NCI-H2227 (cell line): ENCODE results near the gene GALNTL6.
"Not testable (repeated sequence)": the region's sequence is repeated elsewhere in the genome, so short reads cannot be mapped to it uniquely, and the experiment has no call there.

ENCODE experiments used
- DNase-seq: peaks from one replicate; lab custom pipeline; 2025; ENCODE audit not compliant: unreplicated experiment; lab: John Stamatoyannopoulos, UW

GALNTL6 gene

DNA sequence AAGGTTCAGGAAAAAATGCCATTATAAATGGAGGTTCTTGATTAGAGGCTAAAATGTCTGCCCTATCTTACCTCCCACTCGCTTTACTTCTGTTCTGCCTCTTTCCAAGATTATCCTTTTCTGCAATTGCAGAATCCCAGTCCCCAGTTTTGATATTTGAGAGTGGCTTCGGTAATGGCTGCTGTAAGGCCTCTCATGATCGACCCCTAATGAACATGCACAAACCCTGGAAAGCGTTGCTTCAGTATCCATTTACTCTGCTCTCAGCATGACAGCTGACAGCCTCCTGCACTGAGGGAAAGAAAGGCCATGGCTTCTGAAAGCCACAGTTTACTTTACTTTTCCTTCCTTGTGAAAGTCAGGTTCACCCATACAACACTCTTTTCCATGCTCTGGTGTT lies 1030.0 kb downstream of the GALNTL6 start:
- DNase-seq, result no peak

DNA sequence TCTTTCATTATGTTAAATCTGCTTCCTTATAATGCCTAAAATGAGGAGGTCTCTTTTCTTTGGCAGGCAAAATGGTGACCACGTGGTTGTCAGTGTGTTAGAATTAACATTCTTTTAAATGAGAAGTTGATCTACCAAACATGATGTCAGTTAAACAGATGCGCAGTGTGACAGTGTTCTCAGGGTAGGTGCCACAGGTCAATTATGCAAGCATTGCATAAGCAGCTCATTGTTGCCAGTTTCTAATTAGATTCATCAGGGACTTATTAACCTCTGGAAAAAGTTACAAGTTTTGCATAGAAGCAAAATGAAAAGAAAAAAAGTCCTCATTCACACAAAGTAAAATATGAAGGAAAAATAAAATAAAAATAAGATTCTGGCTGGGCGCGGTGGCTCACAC lies 1031.4 kb downstream of the GALNTL6 start:
- no peak for DNase-seq

GRCh38 chr4:172845281-172845680 lies 1032.1 kb downstream of the GALNTL6 start:
- DNase-seq, result no peak

DNA sequence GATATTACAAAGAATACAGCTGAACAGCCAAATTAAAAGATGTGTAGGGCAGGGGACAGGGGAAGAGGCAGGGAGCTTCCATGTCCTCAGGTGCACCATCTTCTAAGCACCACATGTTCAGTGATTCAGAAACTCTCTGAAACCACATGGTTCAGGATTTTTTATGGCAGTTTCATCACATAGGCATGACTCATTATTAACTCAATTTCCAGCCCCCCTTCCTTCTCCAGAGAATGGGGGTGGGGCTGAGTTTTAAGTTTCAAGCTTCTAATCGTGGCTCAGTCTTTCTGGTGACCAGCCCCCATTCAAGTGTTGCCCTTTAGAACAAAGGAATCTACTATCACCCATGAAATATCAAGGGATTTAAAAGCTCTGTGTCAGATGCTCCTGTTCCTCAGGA lies 1037.6 kb downstream of the GALNTL6 start:
- DNase-seq, result no peak

- DNase-seq, result no peak
These were observed 1038.3 kb downstream of the GALNTL6 start for GRCh38 chr4:172851534-172851933.

DNA sequence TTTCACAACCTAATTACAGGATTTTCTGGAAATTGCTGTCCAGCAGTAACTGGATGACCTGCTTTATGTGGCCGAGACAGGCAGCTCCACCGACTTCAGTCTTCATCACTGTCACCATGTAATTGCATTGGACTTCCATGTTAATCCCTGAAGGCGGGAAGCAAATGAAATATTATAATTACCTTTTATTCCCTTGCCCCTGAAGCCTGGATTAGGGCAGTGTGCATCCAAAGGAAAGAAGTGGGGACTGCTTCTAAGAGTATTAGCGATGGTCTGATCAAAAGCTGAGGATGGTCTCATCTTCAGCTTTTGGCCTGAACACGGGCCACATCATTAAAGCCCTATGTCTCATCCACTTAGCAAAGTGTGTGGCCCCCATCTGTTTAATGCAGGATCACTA lies 1043.8 kb downstream of the GALNTL6 start:
- no peak for DNase-seq

- DNase-seq, result no peak
These were observed 1045.6 kb downstream of the GALNTL6 start for GRCh38 chr4:172858731-172859230.

GRCh38 chr4:172865103-172865502 lies 1051.9 kb downstream of the GALNTL6 start:
- DNase-seq, result no peak

DNA sequence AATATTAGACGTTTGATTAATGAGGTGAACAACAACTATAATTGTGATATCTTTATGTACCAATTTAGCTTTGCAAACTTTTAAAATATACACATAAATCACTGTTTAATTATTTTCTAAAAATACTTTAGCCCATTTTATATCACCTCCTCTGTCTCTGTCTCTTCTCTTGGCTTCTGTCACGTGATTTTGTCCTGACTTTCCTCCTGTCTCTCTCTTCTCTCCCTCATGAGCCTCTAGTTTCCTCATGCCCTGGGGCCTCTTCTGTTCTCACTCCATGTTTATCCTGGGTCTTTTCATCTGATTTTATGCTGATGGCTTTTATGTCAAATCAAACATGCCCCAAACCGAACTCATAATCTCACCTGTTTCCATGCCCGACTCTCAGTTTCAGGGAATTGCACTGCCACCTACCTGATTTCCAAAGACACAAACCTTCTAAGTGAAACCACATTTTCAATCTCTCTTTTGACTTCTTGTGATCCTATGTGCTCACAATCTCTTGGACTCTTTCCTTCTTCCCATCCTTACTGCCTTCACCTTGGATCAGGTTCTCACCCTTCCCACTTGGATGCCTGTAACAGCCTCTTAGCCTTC lies 1052.4 kb downstream of the GALNTL6 start:
- no peak for DNase-seq

- no peak for DNase-seq
These were observed 1053.2 kb downstream of the GALNTL6 start for GRCh38 chr4:172866421-172866820.

GRCh38 chr4:172867835-172868234 lies 1054.6 kb downstream of the GALNTL6 start:
- no peak for DNase-seq

- no peak for DNase-seq
These were observed 1055.1 kb downstream of the GALNTL6 start for GRCh38 chr4:172868271-172868670.

DNA sequence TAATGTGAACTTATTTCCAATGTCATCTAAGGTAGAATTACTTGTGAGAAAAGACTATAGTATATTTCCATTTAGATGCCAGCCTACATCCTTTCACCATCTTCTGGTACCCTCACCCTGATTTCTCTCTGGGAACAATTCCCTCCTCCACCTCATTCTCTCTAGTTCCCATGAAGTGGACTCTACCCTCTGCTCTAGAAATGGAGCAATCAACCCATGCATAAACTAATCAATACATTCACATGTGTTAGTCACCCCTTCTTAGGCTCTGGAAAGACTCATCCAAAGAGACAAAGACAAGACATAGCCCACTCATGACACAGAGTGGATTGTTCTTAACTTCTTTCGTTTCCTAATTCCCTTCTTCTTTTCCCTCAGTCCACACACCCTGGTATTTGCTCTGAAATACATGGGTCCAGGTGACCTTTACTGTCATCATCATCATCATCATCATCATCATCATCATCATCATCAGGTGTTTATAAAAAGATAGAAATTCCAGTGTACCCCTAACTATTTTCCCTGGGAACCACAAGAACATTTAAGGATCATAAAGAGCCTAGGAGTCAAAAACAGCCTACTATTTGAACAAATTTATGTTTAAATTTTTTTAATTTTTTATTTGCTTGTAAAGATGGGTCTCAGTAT lies 1056.5 kb downstream of the GALNTL6 start:
- no peak for DNase-seq

DNA sequence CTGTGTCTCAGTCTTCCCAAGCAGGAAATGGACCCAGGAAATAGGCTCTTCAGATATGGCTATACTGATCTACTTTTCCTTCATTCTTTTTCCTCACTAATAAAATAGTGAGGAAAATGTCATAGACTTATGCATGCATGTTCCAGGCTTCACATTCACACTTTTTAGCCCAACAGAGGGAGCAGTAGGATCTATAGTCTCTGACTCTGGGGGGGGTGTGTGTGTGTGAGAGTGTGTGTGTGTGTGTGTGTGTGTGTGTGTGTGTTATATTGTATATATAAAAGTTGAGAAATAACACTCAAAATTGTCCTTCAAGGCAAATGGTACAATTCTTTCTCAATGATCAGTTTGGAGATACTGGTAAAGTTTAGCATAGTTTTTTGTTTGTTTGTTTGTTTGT lies 1058.2 kb downstream of the GALNTL6 start:
- DNase-seq, result no peak

- no peak for DNase-seq
These were observed 1061.7 kb downstream of the GALNTL6 start for GRCh38 chr4:172874944-172875343.

- no peak for DNase-seq
These were observed 1063.2 kb downstream of the GALNTL6 start for GRCh38 chr4:172876394-172876793.

GRCh38 chr4:172881645-172882044 lies 1068.4 kb downstream of the GALNTL6 start:
- no peak for DNase-seq

GRCh38 chr4:172887358-172887757 lies 1074.2 kb downstream of the GALNTL6 start:
- DNase-seq, result not testable (repeated sequence)

DNA sequence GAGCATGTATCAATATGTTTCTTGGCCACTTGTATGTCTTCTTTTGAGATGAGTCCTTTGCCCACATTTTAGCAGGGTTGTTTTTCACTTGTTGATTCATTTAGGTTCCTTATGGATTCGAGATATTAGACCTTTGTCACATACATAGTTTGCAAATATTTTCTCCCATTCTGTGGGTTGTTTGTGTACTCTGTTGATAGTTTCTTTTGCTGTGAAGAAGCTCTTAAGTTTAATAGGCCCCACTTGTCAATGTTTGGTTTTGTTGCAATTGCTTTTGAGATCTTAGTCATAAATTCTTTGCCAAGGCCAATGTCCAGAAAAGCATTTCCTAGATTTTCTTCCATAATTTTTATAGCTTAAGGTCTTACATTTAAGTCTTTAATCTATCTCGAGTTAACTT lies 1074.8 kb downstream of the GALNTL6 start:
- no peak for DNase-seq

DNA sequence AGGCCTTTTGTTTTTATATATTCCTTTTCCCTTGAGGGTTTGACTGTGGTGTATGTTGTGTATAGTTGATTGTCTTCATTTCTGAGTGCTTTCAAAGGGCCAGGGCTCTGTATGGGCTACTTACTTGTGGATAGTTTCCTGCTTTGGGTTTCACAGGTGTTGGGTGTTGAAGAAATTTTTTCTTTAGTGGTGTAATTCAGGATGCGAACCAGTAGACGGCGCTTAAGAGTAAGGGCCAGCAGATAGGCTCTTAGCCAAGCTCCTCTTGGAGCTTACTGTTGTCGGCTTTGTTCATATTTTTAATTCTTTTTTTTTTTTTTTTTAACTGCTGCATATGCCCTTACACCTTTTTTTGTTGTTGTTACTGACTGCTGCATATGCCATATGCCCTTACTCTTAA lies 1079.1 kb downstream of the GALNTL6 start:
- no peak for DNase-seq

- DNase-seq, result no peak
These were observed 1082.5 kb downstream of the GALNTL6 start for GRCh38 chr4:172895699-172896098.

DNA sequence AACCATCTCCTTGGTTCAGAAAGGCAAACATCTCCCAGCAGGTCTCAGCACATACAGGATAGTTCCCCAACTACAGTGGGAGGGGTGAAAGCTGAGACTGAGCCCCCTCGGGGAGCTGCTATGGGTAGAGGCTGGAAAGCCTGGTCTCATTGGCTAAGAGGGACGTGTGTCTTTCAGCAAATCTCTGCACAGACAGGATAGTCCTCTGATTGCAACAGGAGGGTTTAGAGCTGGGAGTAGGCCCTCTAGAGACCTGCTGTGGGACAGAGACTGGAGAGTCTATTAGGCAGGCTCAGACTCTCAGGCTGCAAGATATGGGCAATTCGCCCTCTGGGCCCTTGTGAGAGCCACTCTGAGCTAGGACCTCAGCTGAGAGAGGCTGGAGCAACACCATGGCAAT lies 1083.8 kb downstream of the GALNTL6 start:
- DNase-seq, result no peak

DNA sequence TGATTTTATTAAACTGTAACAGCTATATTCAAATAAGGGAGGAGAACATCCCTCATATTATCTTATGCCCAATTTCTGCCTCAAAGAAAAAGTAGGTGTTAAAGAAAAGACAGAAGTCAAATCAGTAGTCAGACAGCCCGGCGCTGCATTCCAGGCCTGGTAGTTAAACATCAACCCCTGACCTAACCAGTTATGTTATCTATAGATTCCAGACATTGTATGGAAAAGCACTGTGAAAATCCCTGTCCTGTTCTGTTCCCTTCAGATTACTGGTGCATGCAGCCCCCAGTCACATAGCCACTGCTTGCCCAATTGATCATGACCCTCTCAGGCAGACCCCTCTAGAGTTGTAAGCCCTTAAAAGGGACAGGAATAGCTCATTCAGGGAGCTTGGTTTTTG lies 1085.5 kb downstream of the GALNTL6 start:
- DNase-seq, result no peak
